ENCODE measurements around the gene LTA4H. TPM values are rescaled to one million over a fixed set of nuclear protein-coding genes. Genes with fewer than 3 reads are reported as not detected.

The LTA4H gene
- total and polyA plus RNA-seq, 4 donors = 145 to 262 (median 172) TPM

DNA sequence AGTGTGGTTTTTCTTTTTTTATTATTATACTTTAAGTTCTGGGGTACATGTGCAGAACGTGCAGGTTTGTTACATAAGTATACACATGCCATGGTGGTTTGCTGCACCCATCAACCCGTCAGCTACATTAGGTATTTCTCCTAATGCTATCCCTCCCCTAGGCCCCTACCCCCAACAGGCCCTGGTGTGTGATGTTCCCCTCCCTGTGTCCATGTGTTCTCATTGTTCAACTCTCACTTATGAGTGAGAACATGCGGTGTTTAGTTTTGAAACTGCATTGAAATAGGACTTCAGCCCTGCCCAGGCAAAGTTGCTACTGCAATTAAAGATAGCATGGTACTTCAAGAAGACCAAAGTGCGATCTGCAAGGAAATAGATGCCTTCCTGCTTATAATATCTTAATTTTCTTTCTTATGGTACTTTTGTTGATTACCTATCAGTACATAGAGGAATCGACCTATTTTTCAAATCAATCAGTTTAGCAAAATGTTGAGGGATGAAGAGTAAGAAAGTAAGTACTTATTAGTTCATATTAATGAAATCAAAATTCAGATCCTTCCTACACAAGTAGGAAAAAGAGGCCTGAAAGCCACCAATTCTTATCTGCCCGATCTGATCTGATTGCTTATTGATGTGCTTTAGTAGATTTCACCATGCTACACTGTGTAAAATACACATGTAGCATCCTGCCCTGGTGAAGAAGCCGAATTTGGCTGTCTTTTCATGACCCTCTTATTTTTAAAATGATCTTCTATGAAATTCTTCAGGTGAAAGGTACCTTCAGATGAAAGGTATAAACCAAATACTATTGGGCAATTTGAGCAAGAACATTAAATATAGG is 1.6 kb downstream of the LTA4H start:
- Histone ChIP-seq H3K27ac (ENCODE audit: low read depth in 1 of 2, low read length in 1 of 2) (no peak overlapping the region), H3K9ac (ENCODE audit: insufficient read depth in 1 of 2, low read length in 2 of 2) (peak overlapping the region; percentile 41 to 93), H3K27me3 (ENCODE audit: control insufficient read depth in 3 of 3, insufficient read depth in 3 of 3, low read length in 2 of 3) (no peaks in the 10 kb centered on the region), H3K4me1 (ENCODE audit: control insufficient read depth in 5 of 5, insufficient read depth in 5 of 5, low read length in 5 of 5) (peaks cover 0 to 16% (median 5%) of the 10 kb centered on the region in 5 donors), H3K36me3 (ENCODE audit: control insufficient read depth in 4 of 4, insufficient read depth in 4 of 4, low read length in 4 of 4) (no peaks in the 10 kb centered on the region), H3K9me3 (ENCODE audit: control insufficient read depth in 4 of 4, insufficient read depth in 3 of 4, low read length in 3 of 4) (no peaks in the 10 kb centered on the region), H3K4me3 (no peak overlapping the region)
- peak in 1 of 3 donors; percentile 25 for DNase-seq
- TF ChIP-seq, protein P1, sequence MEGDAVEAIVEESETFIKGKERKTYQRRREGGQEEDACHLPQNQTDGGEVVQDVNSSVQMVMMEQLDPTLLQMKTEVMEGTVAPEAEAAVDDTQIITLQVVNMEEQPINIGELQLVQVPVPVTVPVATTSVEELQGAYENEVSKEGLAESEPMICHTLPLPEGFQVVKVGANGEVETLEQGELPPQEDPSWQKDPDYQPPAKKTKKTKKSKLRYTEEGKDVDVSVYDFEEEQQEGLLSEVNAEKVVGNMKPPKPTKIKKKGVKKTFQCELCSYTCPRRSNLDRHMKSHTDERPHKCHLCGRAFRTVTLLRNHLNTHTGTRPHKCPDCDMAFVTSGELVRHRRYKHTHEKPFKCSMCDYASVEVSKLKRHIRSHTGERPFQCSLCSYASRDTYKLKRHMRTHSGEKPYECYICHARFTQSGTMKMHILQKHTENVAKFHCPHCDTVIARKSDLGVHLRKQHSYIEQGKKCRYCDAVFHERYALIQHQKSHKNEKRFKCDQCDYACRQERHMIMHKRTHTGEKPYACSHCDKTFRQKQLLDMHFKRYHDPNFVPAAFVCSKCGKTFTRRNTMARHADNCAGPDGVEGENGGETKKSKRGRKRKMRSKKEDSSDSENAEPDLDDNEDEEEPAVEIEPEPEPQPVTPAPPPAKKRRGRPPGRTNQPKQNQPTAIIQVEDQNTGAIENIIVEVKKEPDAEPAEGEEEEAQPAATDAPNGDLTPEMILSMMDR (IDR thresholded peaks at IDR 0.05; ENCODE audit: control extremely low read depth, extremely low read depth) = no peak
- no peak for ATAC-seq (ENCODE audit: insufficient read depth, low FRiP score)
- 43 to 50% methylated on average over 7 of the region's 7 CpGs for WGBS, 2 donors

DNA sequence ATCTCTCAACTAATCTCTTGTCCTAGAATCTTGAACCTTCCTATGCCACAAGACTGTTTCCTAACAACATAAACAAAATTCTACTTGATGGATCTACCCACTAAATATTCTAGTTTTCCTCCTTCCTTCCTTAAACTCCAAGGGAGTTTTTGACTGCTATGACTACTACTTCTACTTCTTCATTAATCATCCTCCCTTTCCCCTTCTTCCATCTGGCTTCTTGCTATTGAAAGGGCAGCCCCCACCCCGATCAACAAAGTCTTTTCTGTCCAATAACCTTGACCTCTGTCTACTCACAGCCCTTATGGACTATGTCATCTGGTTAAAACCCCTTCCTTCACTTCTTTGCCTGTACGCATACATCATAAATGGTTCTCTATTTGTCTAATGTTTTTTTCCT is 5.6 kb downstream of the LTA4H start:
- Histone ChIP-seq H3K27ac (ENCODE audit: low read depth in 1 of 2, low read length in 1 of 2) (no peak overlapping the region), H3K4me1 (ENCODE audit: control insufficient read depth in 5 of 5, insufficient read depth in 5 of 5, low read length in 5 of 5) (peaks cover 0 to 16% (median 5%) of the 10 kb centered on the region in 5 donors), H3K27me3 (ENCODE audit: control insufficient read depth in 3 of 3, insufficient read depth in 3 of 3, low read length in 2 of 3) (no peaks in the 10 kb centered on the region), H3K36me3 (ENCODE audit: control insufficient read depth in 4 of 4, insufficient read depth in 4 of 4, low read length in 4 of 4) (peaks cover 5 to 16% (median 7%) of the 10 kb centered on the region in 4 donors), H3K9ac (ENCODE audit: insufficient read depth in 1 of 2, low read length in 2 of 2) (no peak overlapping the region), H3K9me3 (ENCODE audit: control insufficient read depth in 4 of 4, insufficient read depth in 3 of 4, low read length in 3 of 4) (no peaks in the 10 kb centered on the region), H3K4me3 (no peak overlapping the region)
- ATAC-seq (ENCODE audit: insufficient read depth, low FRiP score) (no peak), DNase-seq (no peak)
- 76% methylated on average over 2 of the region's 2 CpGs for whole genome bisulfite sequencing, 2 donors
- TF ChIP-seq, protein P1 (IDR thresholded peaks at IDR 0.05; ENCODE audit: control extremely low read depth, extremely low read depth) = no peak

DNA sequence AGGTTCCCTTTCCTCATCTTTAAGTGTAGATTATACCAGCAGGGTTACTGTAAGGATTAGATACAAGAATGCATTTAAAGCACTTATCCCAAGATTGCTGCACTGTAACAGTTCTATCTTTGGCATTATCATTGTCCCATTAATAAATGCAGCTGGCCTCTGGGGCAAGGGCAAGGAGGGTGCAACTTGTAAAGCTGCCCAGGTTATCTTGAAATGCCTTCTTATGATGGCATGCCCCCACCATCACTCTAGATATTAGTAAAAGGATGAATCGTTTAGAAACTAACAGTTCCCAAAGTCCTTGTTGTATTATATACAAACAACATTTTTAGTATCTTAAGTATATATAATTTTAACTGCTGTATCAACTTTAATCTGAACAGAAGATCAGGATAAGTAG is 6.8 kb downstream of the LTA4H start:
- peaks cover 0 to 9% (median 0%) of the 10 kb centered on the region in 5 donors for H3K4me1 ChIP-seq (ENCODE audit: control insufficient read depth in 5 of 5, insufficient read depth in 5 of 5, low read length in 5 of 5)
- no peaks in the 10 kb centered on the region for H3K9me3 ChIP-seq (ENCODE audit: control insufficient read depth in 4 of 4, insufficient read depth in 3 of 4, low read length in 3 of 4)
- TF ChIP-seq, protein P1 (IDR thresholded peaks at IDR 0.05; ENCODE audit: control extremely low read depth, extremely low read depth) = no peak
- H3K4me3 ChIP-seq = no peak overlapping the region
- no peak for DNase-seq
- H3K9ac ChIP-seq (ENCODE audit: insufficient read depth in 1 of 2, low read length in 2 of 2) = no peak overlapping the region
- 73 to 75% methylated on average over 1 of the region's 1 CpG for WGBS, 2 donors
- H3K27ac ChIP-seq (ENCODE audit: low read depth in 1 of 2, low read length in 1 of 2) = no peak overlapping the region
- no peaks in the 10 kb centered on the region for H3K27me3 ChIP-seq (ENCODE audit: control insufficient read depth in 3 of 3, insufficient read depth in 3 of 3, low read length in 2 of 3)
- ATAC-seq (ENCODE audit: insufficient read depth, low FRiP score) = no peak
- peaks cover 6 to 19% (median 7%) of the 10 kb centered on the region in 4 donors for H3K36me3 ChIP-seq (ENCODE audit: control insufficient read depth in 4 of 4, insufficient read depth in 4 of 4, low read length in 4 of 4)

All from lung (tissue), 12 donors.